ENCODE data around the gene CXorf66.
"Not testable (repeated sequence)": the region's sequence is repeated elsewhere in the genome, so short reads cannot be mapped to it uniquely, and the experiment has no call there.

Gene CXorf66

DNA sequence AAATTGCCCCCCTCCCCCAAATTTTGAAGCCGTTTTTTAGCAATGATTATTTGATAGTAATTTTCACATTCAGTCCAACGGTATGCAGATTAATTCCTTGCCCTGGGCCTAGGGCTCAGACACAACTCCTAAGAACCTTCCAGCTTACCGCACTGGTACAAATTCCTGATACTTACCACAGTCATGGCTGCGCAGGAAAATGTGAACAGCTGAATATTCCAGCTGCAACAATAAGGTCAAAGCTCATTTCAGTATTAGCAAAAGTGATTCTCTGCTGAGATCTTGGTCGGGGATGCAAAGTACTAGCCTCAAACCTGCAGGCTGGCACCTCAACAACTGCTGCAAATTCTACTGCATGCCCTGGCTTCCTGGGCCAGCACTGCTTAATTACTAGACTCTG lies 35.4 kb downstream of the CXorf66 start:
- no peak for DNase-seq (ENCODE audit: low read depth in 2 of 2)

DNA sequence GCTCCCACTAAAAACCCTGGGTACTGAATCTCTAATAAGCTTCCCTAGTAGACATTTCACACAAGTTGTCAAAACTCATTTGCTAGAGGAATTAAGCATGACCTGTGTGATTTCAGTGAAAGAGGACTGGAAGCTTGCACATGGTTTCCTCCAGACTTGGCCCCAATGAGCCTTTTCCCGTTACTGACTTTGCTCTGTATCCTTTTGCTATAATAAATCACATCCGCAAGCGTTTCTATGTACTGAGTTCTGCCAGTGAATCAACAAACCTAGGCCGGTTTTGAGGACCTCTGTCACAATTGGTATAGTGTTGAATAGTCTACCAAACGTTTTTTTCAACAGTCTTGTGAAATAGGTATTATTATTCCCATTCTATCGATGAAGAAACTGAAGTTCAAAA lies 40.6 kb downstream of the CXorf66 start:
- no peak for DNase-seq (ENCODE audit: low read depth in 2 of 2)

DNA sequence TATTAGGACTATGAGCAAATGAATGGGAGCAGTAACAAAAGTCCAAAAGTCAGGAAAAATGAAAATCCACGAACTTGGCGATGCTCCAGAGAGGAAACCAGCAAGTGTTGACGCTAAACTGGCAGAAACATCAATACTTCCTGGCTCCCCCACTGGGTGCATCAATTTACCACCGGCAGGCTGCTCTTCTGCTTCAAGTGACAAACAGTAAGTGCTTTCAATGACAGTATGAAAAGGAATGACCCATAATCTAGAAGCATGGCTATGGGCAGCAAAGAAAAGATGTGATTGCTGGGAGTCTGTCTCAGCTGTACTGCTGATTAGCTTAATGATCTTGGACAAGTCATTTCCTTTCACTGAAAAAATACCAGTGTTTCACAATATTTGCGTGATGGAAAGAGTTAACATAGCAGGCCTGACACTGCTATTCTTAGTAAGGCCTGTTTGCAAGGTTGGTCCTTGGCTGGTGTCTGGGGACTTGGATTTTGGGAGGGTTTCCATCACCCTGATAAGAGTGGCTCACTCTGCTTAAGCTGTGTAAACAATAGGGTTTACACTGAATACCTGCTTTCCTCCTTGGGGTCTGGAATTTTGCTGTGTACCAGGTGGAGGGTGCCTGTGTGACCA lies 41.1 kb downstream of the CXorf66 start:
- DNase-seq (ENCODE audit: low read depth in 2 of 2) = no peak

DNA sequence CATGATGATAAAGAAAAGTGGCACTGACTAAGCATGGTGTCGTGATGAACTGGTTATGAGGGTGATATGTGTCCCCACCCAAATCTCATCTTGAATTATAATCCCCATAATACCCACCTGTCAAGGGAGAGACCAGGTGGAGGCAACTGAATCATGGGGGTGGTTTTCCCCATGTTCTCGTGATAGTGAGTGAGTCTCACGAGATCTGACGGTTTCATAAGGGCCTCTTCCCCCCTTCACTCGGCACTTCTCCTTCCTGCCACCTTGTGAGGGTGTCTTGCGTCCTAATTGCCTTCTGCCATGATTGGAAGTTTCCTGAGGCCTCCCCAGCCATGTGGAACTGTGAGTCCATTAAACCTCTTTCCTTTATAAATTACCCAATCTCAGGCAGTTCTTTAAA lies 44.2 kb downstream of the CXorf66 start:
- DNase-seq (ENCODE audit: low read depth in 2 of 2) = not testable (repeated sequence)

DNA sequence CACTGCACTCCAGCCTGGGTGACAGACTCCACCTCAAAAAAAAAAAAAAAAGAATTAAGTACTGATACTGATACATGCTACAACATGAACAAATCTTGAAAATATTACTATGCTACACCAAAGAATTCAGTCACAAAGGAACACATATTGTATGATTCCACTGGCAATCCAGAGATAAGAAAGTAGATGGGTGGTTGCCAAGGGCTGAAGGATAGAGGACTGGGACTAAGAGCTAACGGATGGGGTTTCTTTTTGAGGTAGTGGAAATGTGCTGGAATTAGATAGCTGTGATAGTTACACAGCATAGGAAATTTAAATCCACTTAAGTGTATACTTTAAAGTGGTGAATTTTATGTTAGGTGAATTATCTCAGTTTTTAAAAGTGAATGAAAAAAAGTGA lies 45.0 kb downstream of the CXorf66 start:
- no peak for DNase-seq (ENCODE audit: low read depth in 2 of 2)

DNA sequence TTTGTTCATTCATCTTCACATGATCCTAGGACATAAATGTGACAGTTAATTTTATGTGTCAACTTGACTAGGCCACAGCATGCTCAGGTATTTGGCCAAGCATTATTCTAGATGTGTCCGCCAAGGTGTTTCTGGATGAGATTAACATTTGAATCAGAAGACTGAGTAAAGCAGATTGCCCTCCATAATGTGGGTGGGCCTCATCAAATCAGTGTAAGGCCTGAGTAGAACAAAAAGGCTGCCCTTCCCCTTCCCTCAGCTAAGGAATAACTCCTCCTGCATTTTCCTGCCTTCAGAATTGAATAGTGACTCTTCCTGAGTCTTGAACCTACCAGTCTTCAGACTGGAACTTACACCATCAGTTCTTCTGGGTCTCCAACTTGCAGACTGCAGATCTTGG lies 50.9 kb downstream of the CXorf66 start:
- DNase-seq (ENCODE audit: low read depth in 2 of 2) = no peak

DNA sequence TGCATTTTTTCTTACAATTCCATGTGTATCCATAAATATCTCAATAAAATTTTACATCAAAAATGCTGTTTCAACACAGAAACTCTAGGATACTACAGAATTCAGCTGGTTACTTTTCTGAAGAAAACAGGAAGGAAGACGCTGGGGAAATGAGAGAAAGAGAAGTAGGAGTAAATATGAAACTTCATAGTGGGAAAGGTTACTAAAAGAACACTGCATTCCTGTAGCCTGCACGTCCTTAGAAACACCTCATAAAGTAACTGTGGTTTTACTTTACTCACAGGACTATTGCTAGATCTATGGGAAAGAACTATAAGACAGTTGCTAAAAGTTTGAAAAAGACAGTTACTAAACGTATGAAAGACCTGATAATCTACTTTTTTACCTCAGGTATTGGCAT lies 55.6 kb downstream of the CXorf66 start:
- no peak for DNase-seq (ENCODE audit: low read depth in 2 of 2)

DNA sequence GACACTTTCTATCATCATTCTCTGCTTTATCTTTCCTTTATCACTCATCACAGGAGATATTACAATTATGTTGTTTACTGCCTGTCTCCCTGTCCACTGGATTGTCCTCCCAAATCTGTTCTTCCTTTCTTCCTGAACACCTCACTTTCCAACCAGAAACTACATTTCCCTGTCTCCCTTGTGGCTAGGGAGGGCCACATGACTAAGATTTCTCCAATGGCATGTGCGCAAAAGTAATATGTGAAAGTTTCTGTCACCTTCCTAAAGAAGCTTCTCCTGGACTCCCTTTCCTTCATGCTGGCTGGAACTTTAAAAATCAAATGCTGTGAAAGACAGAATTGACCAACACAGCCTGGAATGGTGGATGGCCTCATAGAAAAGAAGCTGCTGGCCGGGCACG lies 58.2 kb downstream of the CXorf66 start:
- DNase-seq (ENCODE audit: low read depth in 2 of 2) = no peak

DNA sequence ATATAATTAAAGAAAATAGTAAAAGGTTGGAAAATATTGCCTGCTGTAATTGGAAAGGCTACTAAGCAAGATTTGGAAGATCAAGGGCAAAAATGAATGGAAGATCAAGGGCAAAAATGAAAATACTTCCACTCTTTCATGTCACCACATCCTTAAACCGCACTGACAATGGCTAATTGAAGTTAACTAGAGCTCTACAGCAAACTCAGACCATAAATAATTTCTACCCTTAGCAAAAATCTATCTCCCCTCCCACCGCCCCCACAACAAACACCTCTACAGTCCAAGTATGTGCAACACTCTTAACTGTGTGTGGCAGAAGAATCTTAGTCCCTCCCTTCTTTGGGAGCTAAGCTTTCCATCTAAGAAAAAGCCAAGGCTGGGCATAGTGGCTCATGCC lies 59.6 kb downstream of the CXorf66 start:
- DNase-seq (ENCODE audit: low read depth in 2 of 2) = no peak

Data from stimulated activated CD4-positive, alpha-beta T cell treated with anti-CD3 and anti-CD28 coated beads, Interleukin-12 subunit alpha, Interleukin-12 subunit beta, amount 100 ng/mL, for 24 hours (primary cell).